ENCODE measurements around the gene TEX47. TPM values are rescaled to one million over a fixed set of nuclear protein-coding genes. Genes with fewer than 3 reads are reported as not detected.

TEX47 gene
- total RNA-seq, 1 experiment from 2014 or later: not detected

Other genes starting within 250 kb of the TEX47 start
- not detected in 2 replicates for gene ZNF804B, start 36.0 kb downstream of the TEX47 start, total RNA-seq (2021)